Heart left ventricle (tissue), 13 donors: Measurements from ENCODE around the gene STRA8.

Experiments used
- CTCF ChIP-seq, 12 donors: fragments of 200-600 bp; sonication (generic) in 4 of 12; IDR thresholded peaks; one replicate each; pipeline versions ENCODE4 v1.5.0 to v1.8.0; 2018 to 2022; ENCODE audit warnings: antibody characterized with exemption in 12 of 12, mild to moderate bottlenecking in 5 of 12
- POLR2A ChIP-seq, 2 donors: fragments of 450-650 bp; IDR thresholded peaks; one replicate each; pipeline ENCODE4 v1.6.1; 2017; ENCODE audit warnings: antibody characterized with exemption in 2 of 2, mild to moderate bottlenecking in 2 of 2, moderate library complexity in 2 of 2
- donor health status: ischemic (EF 13 %, LVEDD 7.1; RV severe dilation, severe dysfunction).
- donor health status: DM: no; HTN: yes; CAD: no.
- donor health status: DM: no; HTN: no; CAD: no.
- donor health status: ischemic (EF 25% LVEDD 6.9; RV normal size, moderate dysfunction).
- donor health status: ischemic (EF 25% LVEDD 5.7; RV mildly dilated, moderate dysfunction).
- donor health status: ischemic (EF 35%, LVEDD 5.7; RV mildly dilated, moderate dysfunction).
- donor health status: nonischemic (EF 11% LVEDD 7.7; RV severe dilation, severe dysfunction).
- donor health status: DM: yes; HTN: yes; CAD: no.
- donor health status: PGD.
- donor health status: ischemic (EF 29% LVEDD 5.4; RV normal size, mild dysfunction).
- donor health status: nonischemic (EF 23%, LVEDD 6.1; RV moderate dilation, normal function).

GRCh38 chr7:135286876-135287275 is 53.2 kb downstream of the STRA8 start:
- TF ChIP-seq POLR2A (IDR thresholded peaks at IDR 0.05) (no peak), CTCF (IDR thresholded peaks at IDR 0.05) (no peak)
